Karpas-422 (cell line): ENCODE data around the gene NIPA2. TPM values are rescaled to one million over a fixed set of nuclear protein-coding genes. Genes with fewer than 3 reads are reported as not detected.

Experiments
- DNase-seq: peaks from one replicate; pipeline ENCODE4 v3.0.0-alpha.2; 2015
- H2AFZ ChIP-seq: fragments of 200-600 bp; sonication (generic); 2 replicates; pipeline ENCODE4 v1.6.1; 2014; ENCODE audit warnings: antibody characterized with exemption, low read length, mixed read lengths
- H3K27ac ChIP-seq: fragments of 200-600 bp; sonication (generic); 2 replicates; pipeline ENCODE4 v1.5.1; 2014; ENCODE audit warnings: mild to moderate bottlenecking, low read length, moderate library complexity
- H3K27me3 ChIP-seq: fragments of 200-600 bp; sonication (generic); 2 replicates; pipeline ENCODE4 v1.6.1; 2014; ENCODE audit warnings: low read length, mixed read lengths
- H3K36me3 ChIP-seq: fragments of 200-600 bp; sonication (generic); 2 replicates; pipeline ENCODE4 v1.6.1; 2014; ENCODE audit warnings: low read length, mixed read lengths; ENCODE audit not compliant: insufficient read depth
- H3K4me1 ChIP-seq: fragments of 200-600 bp; sonication (generic); 2 replicates; pipeline ENCODE4 v1.6.1; 2014; ENCODE audit warnings: mild to moderate bottlenecking, low read length, mixed read lengths
- H3K4me2 ChIP-seq: fragments of 200-600 bp; sonication (generic); 2 replicates; pipeline ENCODE4 v1.6.1; 2014; ENCODE audit warnings: low read length, low read depth, mild to moderate bottlenecking; ENCODE audit not compliant: poor library complexity, severe bottlenecking
- H3K4me3 ChIP-seq: fragments of 200-600 bp; sonication (generic); 2 replicates; pipeline ENCODE4 v1.5.1; 2014; ENCODE audit warnings: mild to moderate bottlenecking, antibody characterized with exemption, low read length, mixed read lengths
- H3K79me2 ChIP-seq: fragments of 200-600 bp; sonication (generic); 2 replicates; pipeline ENCODE4 v1.6.1; 2014; ENCODE audit warnings: mild to moderate bottlenecking, low read length, mixed read lengths
- H3K9ac ChIP-seq: fragments of 200-600 bp; sonication (generic); 2 replicates; pipeline ENCODE4 v1.6.0; 2014; ENCODE audit warnings: low read length
- H3K9me2 ChIP-seq: fragments of 200-600 bp; sonication (generic), shearing (Covaris generic); replicated peaks from 2 replicates; pipeline ENCODE4 v1.6.0; 2014; ENCODE audit warnings: mild to moderate bottlenecking, low read length, moderate library complexity; ENCODE audit not compliant: insufficient read depth
- H3K9me3 ChIP-seq: fragments of 300-700, 200-600 bp; sonication (generic); 2 replicates; pipeline ENCODE4 v1.6.1; 2014; ENCODE audit warnings: low read length, mixed read lengths
- H4K20me1 ChIP-seq: fragments of 200-600 bp; sonication (generic); 2 replicates; pipeline ENCODE4 v1.6.1; 2014; ENCODE audit warnings: mild to moderate bottlenecking, antibody characterized with exemption, low read length, low read depth; ENCODE audit not compliant: insufficient read depth
- total RNA-seq: library from RNA; depleted of rRNA; stranded (reverse); fragments of >200 nt; shearing (Covaris generic); gene quantifications from 2 replicates; pipeline ENCODE4 v1.2.3, GENCODE V29; 2014; ENCODE audit warnings: low replicate concordance

Gene NIPA2
- total RNA-seq, 1 experiment from 2014 or later = 76.7 TPM

GRCh38 chr15:22881739-22882440 is 43.4 kb downstream of the NIPA2 start:
- no peak overlapping the region for H3K27ac ChIP-seq
- no peak overlapping the region for H3K4me2 ChIP-seq
- H4K20me1 ChIP-seq = no peaks in the 10 kb centered on the region
- H3K4me1 ChIP-seq = no peaks in the 10 kb centered on the region
- no peaks in the 10 kb centered on the region for H3K79me2 ChIP-seq
- no peaks in the 10 kb centered on the region for H3K9me3 ChIP-seq
- H3K4me3 ChIP-seq = no peak overlapping the region
- no peak overlapping the region for H3K9ac ChIP-seq
- no peak overlapping the region for H2AFZ ChIP-seq
- no peaks in the 10 kb centered on the region for H3K36me3 ChIP-seq
- H3K27me3 ChIP-seq = no peaks in the 10 kb centered on the region
- DNase-seq = no peak
- H3K9me2 ChIP-seq = no peaks in the 10 kb centered on the region

GRCh38 chr15:22883196-22883595 is 44.7 kb downstream of the NIPA2 start:
- no peak overlapping the region for H3K4me3 ChIP-seq
- no peak overlapping the region for H3K9ac ChIP-seq
- no peak for DNase-seq
- no peaks in the 10 kb centered on the region for H3K36me3 ChIP-seq
- no peaks in the 10 kb centered on the region for H3K79me2 ChIP-seq
- H3K9me3 ChIP-seq = no peaks in the 10 kb centered on the region
- H3K27ac ChIP-seq = no peak overlapping the region
- no peaks in the 10 kb centered on the region for H3K9me2 ChIP-seq
- H3K4me1 ChIP-seq = no peaks in the 10 kb centered on the region
- no peak overlapping the region for H2AFZ ChIP-seq
- H4K20me1 ChIP-seq = no peaks in the 10 kb centered on the region
- H3K4me2 ChIP-seq = no peak overlapping the region
- H3K27me3 ChIP-seq = no peaks in the 10 kb centered on the region

GRCh38 chr15:22884344-22884743 is 45.9 kb downstream of the NIPA2 start:
- peak; percentile 67 for DNase-seq
- H3K4me1 ChIP-seq = no peaks in the 10 kb centered on the region
- H3K9me3 ChIP-seq = no peaks in the 10 kb centered on the region
- no peak overlapping the region for H2AFZ ChIP-seq
- no peaks in the 10 kb centered on the region for H4K20me1 ChIP-seq
- H3K4me3 ChIP-seq = no peak overlapping the region
- H3K4me2 ChIP-seq = no peak overlapping the region
- H3K9me2 ChIP-seq = no peaks in the 10 kb centered on the region
- no peaks in the 10 kb centered on the region for H3K36me3 ChIP-seq
- no peak overlapping the region for H3K9ac ChIP-seq
- H3K27me3 ChIP-seq = no peaks in the 10 kb centered on the region
- no peak overlapping the region for H3K27ac ChIP-seq
- H3K79me2 ChIP-seq = no peaks in the 10 kb centered on the region

DNA sequence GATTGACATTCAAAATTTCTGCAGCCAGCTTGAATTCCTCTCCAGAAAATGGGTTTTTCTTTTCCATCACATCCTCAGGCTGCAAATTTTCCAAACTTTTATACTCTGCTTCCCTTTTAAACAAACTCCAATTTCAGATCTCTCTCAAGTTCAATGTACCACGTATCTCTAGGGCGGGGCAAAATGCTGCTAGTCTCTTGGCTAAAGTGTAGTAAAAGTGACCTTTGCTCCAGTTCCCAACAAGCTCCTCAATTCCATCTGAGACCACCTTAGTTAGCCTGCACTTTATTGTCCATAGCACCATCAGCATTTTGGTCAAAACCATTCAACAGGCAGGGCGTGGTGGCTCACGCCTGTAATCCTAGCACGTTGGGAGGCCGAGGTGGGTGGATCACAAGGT is 46.7 kb downstream of the NIPA2 start:
- Histone ChIP-seq H3K79me2 (no peaks in the 10 kb centered on the region), H3K4me2 (no peak overlapping the region), H3K27me3 (no peaks in the 10 kb centered on the region), H3K9ac (no peak overlapping the region), H3K36me3 (no peaks in the 10 kb centered on the region), H3K4me3 (no peak overlapping the region), H3K4me1 (no peaks in the 10 kb centered on the region), H3K27ac (no peak overlapping the region), H2AFZ (no peak overlapping the region), H4K20me1 (no peaks in the 10 kb centered on the region), H3K9me2 (no peaks in the 10 kb centered on the region), H3K9me3 (no peaks in the 10 kb centered on the region)
- DNase-seq = no peak

DNA sequence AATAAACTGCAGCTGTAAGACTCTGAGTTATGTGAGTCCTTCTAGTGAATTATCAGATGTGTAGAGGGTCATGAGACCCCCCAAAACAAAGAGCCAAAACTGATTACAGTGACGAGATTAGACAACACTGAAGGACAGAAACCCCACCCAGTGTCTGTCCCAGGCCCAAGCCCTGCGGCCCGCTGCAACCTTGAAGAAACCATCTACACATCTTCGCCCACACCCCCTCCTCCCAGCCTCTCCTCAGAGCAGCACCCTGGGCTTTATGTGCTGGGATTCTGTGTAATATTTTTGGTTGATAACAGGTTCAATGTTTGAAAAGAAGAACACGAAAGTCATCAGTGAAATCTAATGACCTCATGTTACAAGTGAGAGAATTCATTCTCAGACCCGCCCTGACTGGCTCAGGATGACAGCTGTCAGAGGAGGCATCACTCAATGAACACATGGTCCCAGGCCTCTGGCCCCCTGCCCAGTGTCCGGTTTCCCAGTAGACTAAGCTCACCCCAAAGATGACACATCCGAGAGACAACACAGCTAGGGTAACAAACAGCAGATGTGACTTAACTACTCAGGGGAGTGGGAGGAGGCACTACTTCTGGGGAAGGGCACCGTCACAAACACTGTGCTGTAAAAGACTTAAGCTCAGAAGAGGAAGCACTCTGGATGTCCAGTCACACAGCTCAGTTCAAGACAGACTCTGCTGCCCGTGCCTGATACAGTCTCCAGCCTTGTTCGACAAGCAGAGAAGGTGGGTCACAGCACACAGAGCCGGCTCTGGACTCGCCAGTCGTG is 48.9 kb downstream of the NIPA2 start:
- H3K9me2 ChIP-seq = no peaks in the 10 kb centered on the region
- H3K27ac ChIP-seq = no peak overlapping the region
- H2AFZ ChIP-seq = no peak overlapping the region
- DNase-seq = no peak
- H3K4me3 ChIP-seq = no peak overlapping the region
- H3K36me3 ChIP-seq = no peaks in the 10 kb centered on the region
- H3K4me2 ChIP-seq = no peak overlapping the region
- no peaks in the 10 kb centered on the region for H3K9me3 ChIP-seq
- H3K9ac ChIP-seq = no peak overlapping the region
- no peaks in the 10 kb centered on the region for H3K27me3 ChIP-seq
- H4K20me1 ChIP-seq = no peaks in the 10 kb centered on the region
- H3K79me2 ChIP-seq = no peaks in the 10 kb centered on the region
- H3K4me1 ChIP-seq = no peaks in the 10 kb centered on the region

GRCh38 chr15:22888120-22888859 is 49.8 kb downstream of the NIPA2 start:
- Histone ChIP-seq H2AFZ (no peak overlapping the region), H3K27ac (no peak overlapping the region), H3K9me2 (no peaks in the 10 kb centered on the region), H3K4me3 (no peak overlapping the region), H3K9ac (no peak overlapping the region), H3K4me1 (no peaks in the 10 kb centered on the region), H4K20me1 (no peaks in the 10 kb centered on the region), H3K27me3 (no peaks in the 10 kb centered on the region), H3K9me3 (no peaks in the 10 kb centered on the region), H3K36me3 (no peaks in the 10 kb centered on the region), H3K79me2 (no peaks in the 10 kb centered on the region), H3K4me2 (no peak overlapping the region)
- no peak for DNase-seq

DNA sequence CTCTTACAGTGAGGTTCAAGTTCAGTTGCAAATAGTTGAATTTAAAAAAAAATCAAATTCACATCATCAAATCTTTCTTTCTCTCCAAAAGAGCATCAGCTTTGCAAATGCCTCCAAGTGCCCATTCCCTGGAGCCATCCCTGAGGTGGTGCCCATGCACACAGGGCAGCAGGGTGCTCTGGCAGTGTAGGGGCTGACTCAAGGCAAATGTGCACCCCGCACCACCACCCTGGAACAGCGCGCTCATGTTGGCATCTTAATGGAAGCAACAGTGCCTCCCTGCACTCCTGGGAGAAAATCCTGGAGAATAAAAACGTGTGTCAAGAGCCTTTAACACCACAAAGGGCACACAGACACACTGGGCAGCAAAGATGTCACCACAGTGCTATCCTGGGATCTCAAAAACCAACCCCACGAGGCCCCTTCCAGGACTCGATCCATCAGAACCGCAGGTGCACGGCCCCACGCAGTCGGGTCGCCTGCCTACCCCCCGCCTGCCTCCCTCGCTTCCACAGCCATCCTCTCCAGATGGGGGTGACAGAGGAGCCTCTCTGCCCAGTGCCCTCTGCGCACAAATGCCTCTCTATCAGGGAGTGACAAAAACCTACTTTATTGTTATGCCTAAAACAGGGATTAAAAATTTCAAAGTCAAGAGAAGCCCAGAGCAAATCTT is 50.8 kb downstream of the NIPA2 start:
- Histone ChIP-seq H3K4me1 (no peaks in the 10 kb centered on the region), H3K79me2 (no peaks in the 10 kb centered on the region), H2AFZ (no peak overlapping the region), H3K27me3 (no peaks in the 10 kb centered on the region), H4K20me1 (no peaks in the 10 kb centered on the region), H3K4me3 (no peak overlapping the region), H3K36me3 (no peaks in the 10 kb centered on the region), H3K27ac (no peak overlapping the region), H3K9me3 (no peaks in the 10 kb centered on the region), H3K4me2 (no peak overlapping the region), H3K9me2 (no peaks in the 10 kb centered on the region), H3K9ac (no peak overlapping the region)
- no peak for DNase-seq

GRCh38 chr15:22890296-22890695 is 51.8 kb downstream of the NIPA2 start:
- Histone ChIP-seq H3K4me2 (no peak overlapping the region), H3K9me3 (no peaks in the 10 kb centered on the region), H2AFZ (no peak overlapping the region), H4K20me1 (no peaks in the 10 kb centered on the region), H3K9ac (no peak overlapping the region), H3K27me3 (no peaks in the 10 kb centered on the region), H3K36me3 (no peaks in the 10 kb centered on the region), H3K4me1 (no peaks in the 10 kb centered on the region), H3K27ac (no peak overlapping the region), H3K79me2 (no peaks in the 10 kb centered on the region), H3K4me3 (no peak overlapping the region), H3K9me2 (no peaks in the 10 kb centered on the region)
- DNase-seq = no peak
